Esophagus muscularis mucosa (tissue), 4 donors: ENCODE measurements around the gene SMIM24. TPM values are rescaled to one million over a fixed set of nuclear protein-coding genes. Genes with fewer than 3 reads are reported as not detected.
A peak's percentile ranks its signal among the peaks of the same experiment; 100 is the strongest.

Source experiments
- DNase-seq: peaks from one replicate; pipeline ENCODE4 v3.0.0-alpha.2; 2017; ENCODE audit errors: extremely low spot score
- H3K27ac ChIP-seq, 4 donors: fragments of 200-600 bp; sonication (generic); replicated peaks in 1 of 4; 1 replicate in 3 of 4; 2 replicates in 1 of 4; pipeline ENCODE4 v1.5.1; 2016 to 2019; ENCODE audit warnings: mild to moderate bottlenecking in 1 of 4
- H3K27me3 ChIP-seq, 4 donors: fragments of 200-600 bp; sonication (generic); one replicate each; pipeline versions ENCODE4 v1.5.1 to v1.6.0; 2016 to 2019
- H3K36me3 ChIP-seq, 4 donors: fragments of 200-600 bp; sonication (generic); one replicate each; pipeline ENCODE4 v1.5.1; 2016 to 2019
- H3K4me1 ChIP-seq, 4 donors: fragments of 200-600 bp; sonication (generic); one replicate each; pipeline ENCODE4 v1.5.1; 2016 to 2019
- H3K4me3 ChIP-seq, 4 donors: fragments of 200-600 bp; sonication (generic); 1 replicate in 2 of 4; 2 replicates in 2 of 4; pipeline ENCODE4 v1.5.1; 2016 to 2019; ENCODE audit warnings: mild to moderate bottlenecking in 4 of 4, moderate library complexity in 1 of 4
- H3K9me3 ChIP-seq, 4 donors: fragments of 200-600 bp; sonication (generic); 1 replicate in 3 of 4; 2 replicates in 1 of 4; pipeline ENCODE4 v1.5.1; 2016 to 2019
- CTCF ChIP-seq, 3 experiments: fragments of 200-600 bp in 2 of 3; fragments of 450-650 bp in 1 of 3; sonication (generic) in 2 of 3; IDR thresholded peaks; one replicate each; pipeline ENCODE4 v1.5.1; 2017 to 2019; ENCODE audit warnings: antibody characterized with exemption in 3 of 3, mild to moderate bottlenecking in 2 of 3, moderate library complexity in 1 of 3
- EP300 ChIP-seq: sonication (generic); formaldehyde crosslinking; IDR thresholded peaks from one replicate; pipeline ENCODE4 v1.6.1; 2017; ENCODE audit warnings: antibody characterized with exemption
- POLR2A ChIP-seq: fragments of 450-650 bp; IDR thresholded peaks from one replicate; pipeline ENCODE4 v1.6.1; 2017; ENCODE audit warnings: antibody characterized with exemption, moderate library complexity, mild to moderate bottlenecking, low read depth
- POLR2AphosphoS5 ChIP-seq, 2 donors: sonication (generic); formaldehyde crosslinking; IDR thresholded peaks; one replicate each; pipeline ENCODE4 v1.6.1; 2017; ENCODE audit warnings: antibody characterized with exemption in 2 of 2
- WGBS: methylation state at CpG from one replicate; pipeline ENCODE4 v1.1.5; 2018; 5-methylcytosine and 5-hydroxymethylcytosine counted together
- intact Hi-C: fragments of 100-400 bp; cut with DNase I; formaldehyde crosslinking; loops from one replicate; pipeline ENCODE4 v1.15.1; 2023
- total RNA-seq, 4 donors: library from RNA; depleted of rRNA; stranded (reverse); fragments of >200 nt; gene quantifications; one replicate each; pipeline versions ENCODE4 v1.1.0 to v1.2.1, GENCODE V29; 2016

SMIM24 gene
- total RNA-seq, 4 donors from 2014 or later: not detected

DNA sequence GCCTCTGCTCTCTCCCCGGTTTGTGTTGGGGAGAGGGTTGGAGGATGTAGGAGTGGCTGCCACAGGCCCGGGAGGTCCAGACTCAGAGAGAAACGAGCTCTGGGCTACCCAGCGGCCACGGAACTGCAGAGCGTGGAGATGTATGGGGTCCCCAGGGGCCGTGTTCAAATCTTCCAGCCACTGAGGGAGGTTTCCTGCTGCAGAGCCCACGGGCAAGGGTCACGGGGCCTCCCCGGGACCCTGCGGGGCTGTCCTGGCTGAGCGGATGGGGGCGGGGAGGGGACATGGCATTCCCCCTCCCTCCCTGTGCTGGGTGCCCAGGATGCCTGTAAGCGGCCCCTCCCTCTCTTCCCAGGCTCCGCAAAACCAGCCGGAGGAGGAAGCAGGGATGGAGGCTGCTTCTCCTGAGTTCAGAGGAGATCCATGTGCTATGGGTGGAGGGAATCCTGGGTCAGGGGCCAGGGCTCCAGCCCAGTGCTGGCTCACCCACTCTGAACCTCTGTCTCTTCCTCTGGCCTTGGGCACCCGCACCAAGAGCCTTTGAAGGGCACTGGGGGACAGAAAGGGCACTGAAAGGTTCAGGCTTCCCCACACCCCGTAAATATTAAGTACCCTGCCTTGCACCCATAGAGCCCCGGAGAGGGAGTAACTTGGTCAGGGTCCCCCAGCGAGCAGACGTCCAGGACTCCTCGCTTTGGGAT is 22.6 kb downstream of the SMIM24 start:
- no peak overlapping the region for H3K4me3 ChIP-seq
- no peaks in the 10 kb centered on the region for H3K27me3 ChIP-seq
- intact Hi-C loops: no loop called here
- TF ChIP-seq EP300: no peak
- no peak for TF ChIP-seq POLR2A
- peak; percentile 14 to 46 for TF ChIP-seq POLR2AphosphoS5 (IDR thresholded peaks at IDR 0.05)
- H3K36me3 ChIP-seq: peaks cover 36 to 84% (median 73%) of the 10 kb centered on the region in 4 donors
- peak overlapping the region; percentile 84 to 91 (median 89) for H3K27ac ChIP-seq
- WGBS: 43% methylated on average over 10 of the region's 22 CpGs
- no peaks in the 10 kb centered on the region for H3K9me3 ChIP-seq
- H3K4me1 ChIP-seq: peaks cover 35 to 94% (median 83%) of the 10 kb centered on the region in 4 donors
- DNase-seq: no peak

- 62% methylated on average over 16 of the region's 18 CpGs for WGBS
- Histone ChIP-seq H3K4me3 (no peak overlapping the region), H3K27me3 (no peaks in the 10 kb centered on the region), H3K36me3 (peaks cover 38 to 84% (median 73%) of the 10 kb centered on the region in 4 donors), H3K27ac (peak overlapping the region; percentile 84 to 91 (median 89)), H3K9me3 (no peaks in the 10 kb centered on the region), H3K4me1 (peaks cover 35 to 94% (median 84%) of the 10 kb centered on the region in 4 donors)
- DNase-seq: no peak
- TF ChIP-seq CTCF (IDR thresholded peaks at IDR 0.05) (no peak), EP300 (no peak), POLR2A (no peak), POLR2AphosphoS5 (IDR thresholded peaks at IDR 0.05) (no peak)
- intact Hi-C loops: no loop called here
Observed at GRCh38 chr19:3456925-3457527, 23.3 kb downstream of the SMIM24 start.

- DNase-seq: no peak
- H3K4me1 ChIP-seq: peaks cover 44 to 94% (median 88%) of the 10 kb centered on the region in 4 donors
- peaks cover 38 to 80% (median 72%) of the 10 kb centered on the region in 4 donors for H3K36me3 ChIP-seq
- peak overlapping the region; percentile 84 to 91 (median 89) for H3K27ac ChIP-seq
- WGBS: 78% methylated on average over 30 of the region's 37 CpGs
- TF ChIP-seq POLR2A (no peak), POLR2AphosphoS5 (IDR thresholded peaks at IDR 0.05) (no peak), CTCF (IDR thresholded peaks at IDR 0.05) (no peak), EP300 (no peak)
- H3K27me3 ChIP-seq: no peaks in the 10 kb centered on the region
- intact Hi-C loops: no loop called here
- H3K4me3 ChIP-seq: no peak overlapping the region
- H3K9me3 ChIP-seq: no peaks in the 10 kb centered on the region
Observed at GRCh38 chr19:3455960-3456601, 24.2 kb downstream of the SMIM24 start.

DNA sequence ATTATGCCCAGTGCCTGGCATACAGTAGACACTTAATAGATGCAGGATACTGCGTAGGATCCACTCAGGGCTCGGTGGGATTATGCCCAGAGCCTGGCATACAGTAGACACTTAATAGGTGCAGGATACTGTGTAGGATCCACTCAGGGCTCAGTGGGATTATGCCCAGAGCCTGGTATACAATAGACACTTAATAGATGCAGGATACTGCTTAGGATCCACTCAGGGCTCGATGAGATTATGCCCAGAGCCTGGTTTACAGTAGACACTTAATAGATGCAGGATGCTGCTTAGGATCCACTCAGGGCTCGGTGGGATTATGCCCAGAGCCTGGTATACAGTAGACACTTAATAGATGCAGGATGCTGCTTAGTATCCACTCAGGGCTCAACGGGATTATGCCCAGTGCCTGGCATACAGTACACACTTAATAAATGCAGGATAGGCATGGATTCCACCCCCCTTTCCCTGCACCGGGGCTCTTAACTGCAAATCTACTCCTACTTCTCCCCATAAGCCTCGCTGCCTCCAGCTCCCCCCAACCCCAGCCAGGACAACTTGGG is 24.9 kb downstream of the SMIM24 start:
- Histone ChIP-seq H3K4me1 (peaks cover 50 to 95% (median 87%) of the 10 kb centered on the region in 4 donors), H3K27ac (peak overlapping the region; percentile 84 to 91 (median 89)), H3K27me3 (no peaks in the 10 kb centered on the region), H3K9me3 (no peaks in the 10 kb centered on the region), H3K4me3 (no peak overlapping the region), H3K36me3 (peaks cover 40 to 78% (median 70%) of the 10 kb centered on the region in 4 donors)
- intact Hi-C loops: no loop called here
- no peak for TF ChIP-seq EP300
- TF ChIP-seq POLR2A: no peak
- TF ChIP-seq POLR2AphosphoS5 (IDR thresholded peaks at IDR 0.05): no peak
- TF ChIP-seq CTCF (IDR thresholded peaks at IDR 0.05): no peak
- no peak for DNase-seq
- WGBS: 89% methylated on average over 6 of the region's 7 CpGs
